Rectal smooth muscle tissue (tissue), 1 donor: ENCODE data around the gene FGF1.
A peak's percentile ranks its signal among the peaks of the same experiment; 100 is the strongest.

Source experiments
- H3K27ac ChIP-seq: one replicate; pipeline ENCODE4 v1.7.0; 2013; ENCODE audit warnings: low read depth, low read length, inconsistent platforms
- H3K27me3 ChIP-seq: one replicate; pipeline ENCODE4 v1.7.0; 2013; ENCODE audit warnings: low read length; ENCODE audit not compliant: control insufficient read depth, insufficient read depth
- H3K36me3 ChIP-seq: one replicate; pipeline ENCODE4 v1.7.0; 2013; ENCODE audit warnings: low read length; ENCODE audit not compliant: control insufficient read depth, insufficient read depth
- H3K4me1 ChIP-seq: one replicate; pipeline ENCODE4 v1.7.0; 2013; ENCODE audit warnings: low read length; ENCODE audit not compliant: control insufficient read depth, insufficient read depth
- H3K4me3 ChIP-seq: one replicate; pipeline ENCODE4 v1.7.0; 2013; ENCODE audit warnings: low read length
- H3K9ac ChIP-seq: one replicate; pipeline ENCODE4 v1.7.0; 2013; ENCODE audit warnings: low read length

The FGF1 gene

GRCh38 chr5:142690667-142691066, 4.8 kb upstream of the FGF1 start:
- H3K27me3 ChIP-seq: no peaks in the 10 kb centered on the region
- no peaks in the 10 kb centered on the region for H3K36me3 ChIP-seq
- H3K4me1 ChIP-seq: peaks cover 10% of the 10 kb centered on the region

GRCh38 chr5:142689081-142689480, 3.2 kb upstream of the FGF1 start:
- H3K4me1 ChIP-seq: peaks cover 22% of the 10 kb centered on the region
- no peak overlapping the region for H3K27ac ChIP-seq

More at GRCh38 chr5:142690667-142691066, 4.8 kb upstream of the FGF1 start:
- Histone ChIP-seq H3K4me3 (no peak overlapping the region), H3K9ac (no peak overlapping the region), H3K27ac (no peak overlapping the region)

GRCh38 chr5:142688281-142688989, 2.5 kb upstream of the FGF1 start:
- Histone ChIP-seq H3K4me1 (peaks cover 22% of the 10 kb centered on the region), H3K9ac (no peak overlapping the region), H3K36me3 (no peaks in the 10 kb centered on the region), H3K27me3 (no peaks in the 10 kb centered on the region), H3K27ac (no peak overlapping the region), H3K4me3 (no peak overlapping the region)

More at GRCh38 chr5:142689081-142689480, 3.2 kb upstream of the FGF1 start:
- H3K4me3 ChIP-seq: no peak overlapping the region
- H3K36me3 ChIP-seq: no peaks in the 10 kb centered on the region
- no peaks in the 10 kb centered on the region for H3K27me3 ChIP-seq
- no peak overlapping the region for H3K9ac ChIP-seq

GRCh38 chr5:142686968-142687367, 1.1 kb upstream of the FGF1 start:
- Histone ChIP-seq H3K36me3 (no peaks in the 10 kb centered on the region), H3K9ac (no peak overlapping the region), H3K4me1 (peaks cover 22% of the 10 kb centered on the region), H3K4me3 (no peak overlapping the region), H3K27ac (no peak overlapping the region), H3K27me3 (no peaks in the 10 kb centered on the region)

GRCh38 chr5:142686210-142686734, 382 bp upstream of the FGF1 start:
- H3K9ac ChIP-seq: no peak overlapping the region
- H3K4me3 ChIP-seq: no peak overlapping the region
- no peaks in the 10 kb centered on the region for H3K27me3 ChIP-seq
- peak overlapping the region; percentile 65 for H3K27ac ChIP-seq
- no peaks in the 10 kb centered on the region for H3K36me3 ChIP-seq
- H3K4me1 ChIP-seq: peaks cover 22% of the 10 kb centered on the region

- H3K4me1 ChIP-seq: peaks cover 22% of the 10 kb centered on the region
- no peaks in the 10 kb centered on the region for H3K36me3 ChIP-seq
- no peaks in the 10 kb centered on the region for H3K27me3 ChIP-seq
- peak overlapping the region; percentile 53 for H3K27ac ChIP-seq
- no peak overlapping the region for H3K4me3 ChIP-seq
- no peak overlapping the region for H3K9ac ChIP-seq
Observed at GRCh38 chr5:142684508-142685041, 1.3 kb downstream of the FGF1 start.

- no peaks in the 10 kb centered on the region for H3K27me3 ChIP-seq
- no peak overlapping the region for H3K4me3 ChIP-seq
- H3K4me1 ChIP-seq: peaks cover 22% of the 10 kb centered on the region
- no peak overlapping the region for H3K9ac ChIP-seq
- no peaks in the 10 kb centered on the region for H3K36me3 ChIP-seq
- H3K27ac ChIP-seq: peak overlapping the region; percentile 53
Observed at GRCh38 chr5:142683881-142684505, 1.9 kb downstream of the FGF1 start.

- no peak overlapping the region for H3K9ac ChIP-seq
- no peaks in the 10 kb centered on the region for H3K36me3 ChIP-seq
- H3K4me1 ChIP-seq: peaks cover 22% of the 10 kb centered on the region
- no peak overlapping the region for H3K4me3 ChIP-seq
- H3K27me3 ChIP-seq: no peaks in the 10 kb centered on the region
- no peak overlapping the region for H3K27ac ChIP-seq
Observed at GRCh38 chr5:142683116-142683515, 2.8 kb downstream of the FGF1 start.

GRCh38 chr5:142680605-142681259, 5.2 kb downstream of the FGF1 start:
- Histone ChIP-seq H3K27me3 (no peaks in the 10 kb centered on the region), H3K27ac (no peak overlapping the region), H3K9ac (no peak overlapping the region), H3K4me3 (no peak overlapping the region), H3K36me3 (no peaks in the 10 kb centered on the region), H3K4me1 (peaks cover 13% of the 10 kb centered on the region)

- H3K4me3 ChIP-seq: no peak overlapping the region
- no peak overlapping the region for H3K9ac ChIP-seq
- no peak overlapping the region for H3K27ac ChIP-seq
- no peaks in the 10 kb centered on the region for H3K36me3 ChIP-seq
- H3K4me1 ChIP-seq: peaks cover 7% of the 10 kb centered on the region
- no peaks in the 10 kb centered on the region for H3K27me3 ChIP-seq
Observed at GRCh38 chr5:142679744-142680143, 6.1 kb downstream of the FGF1 start.

GRCh38 chr5:142678529-142678928, 7.4 kb downstream of the FGF1 start:
- Histone ChIP-seq H3K36me3 (no peaks in the 10 kb centered on the region), H3K9ac (no peak overlapping the region), H3K4me3 (no peak overlapping the region), H3K4me1 (peaks cover 7% of the 10 kb centered on the region), H3K27me3 (no peaks in the 10 kb centered on the region), H3K27ac (no peak overlapping the region)

- no peak overlapping the region for H3K27ac ChIP-seq
- H3K4me1 ChIP-seq: peaks cover 7% of the 10 kb centered on the region
- no peaks in the 10 kb centered on the region for H3K36me3 ChIP-seq
Observed at GRCh38 chr5:142677198-142677597, 8.7 kb downstream of the FGF1 start.

More at GRCh38 chr5:142677198-142677597, 8.7 kb downstream of the FGF1 start:
- no peaks in the 10 kb centered on the region for H3K27me3 ChIP-seq
- no peak overlapping the region for H3K9ac ChIP-seq
- H3K4me3 ChIP-seq: no peak overlapping the region
